ENCODE measurements around the gene ZMYND15. TPM values are rescaled to one million over a fixed set of nuclear protein-coding genes. Genes with fewer than 3 reads are reported as not detected.

Gene ZMYND15
- total RNA-seq, 4 donors from 2014 or later: 0.82 to 1.4 TPM; not detected in 2

DNA sequence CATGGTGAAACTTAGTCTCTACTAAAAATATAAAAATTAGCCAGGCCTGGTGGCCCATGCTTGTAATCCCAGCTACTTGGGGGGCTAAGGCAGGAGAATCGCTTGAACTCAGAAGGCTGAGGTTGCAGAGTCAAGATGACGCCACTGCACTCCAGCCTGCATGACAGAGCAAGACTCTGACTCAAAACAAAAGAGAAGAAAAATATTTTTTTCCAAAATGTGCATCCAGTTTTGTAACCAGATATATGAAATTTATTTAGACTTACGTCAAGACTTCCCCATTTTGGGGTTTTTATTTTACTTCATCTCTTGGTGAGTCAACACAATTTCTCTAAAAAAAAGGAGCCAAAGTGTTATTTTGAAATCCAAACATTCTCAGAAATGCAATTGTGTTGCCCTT, 26.6 kb downstream of the ZMYND15 start:
- TF ChIP-seq EP300 (IDR thresholded peaks at IDR 0.05; ENCODE audit: low read depth) (no peak), POLR2AphosphoS5 (IDR thresholded peaks at IDR 0.05) (no peak), POLR2A (IDR thresholded peaks at IDR 0.05) (no peak)
- TF ChIP-seq, protein P1, sequence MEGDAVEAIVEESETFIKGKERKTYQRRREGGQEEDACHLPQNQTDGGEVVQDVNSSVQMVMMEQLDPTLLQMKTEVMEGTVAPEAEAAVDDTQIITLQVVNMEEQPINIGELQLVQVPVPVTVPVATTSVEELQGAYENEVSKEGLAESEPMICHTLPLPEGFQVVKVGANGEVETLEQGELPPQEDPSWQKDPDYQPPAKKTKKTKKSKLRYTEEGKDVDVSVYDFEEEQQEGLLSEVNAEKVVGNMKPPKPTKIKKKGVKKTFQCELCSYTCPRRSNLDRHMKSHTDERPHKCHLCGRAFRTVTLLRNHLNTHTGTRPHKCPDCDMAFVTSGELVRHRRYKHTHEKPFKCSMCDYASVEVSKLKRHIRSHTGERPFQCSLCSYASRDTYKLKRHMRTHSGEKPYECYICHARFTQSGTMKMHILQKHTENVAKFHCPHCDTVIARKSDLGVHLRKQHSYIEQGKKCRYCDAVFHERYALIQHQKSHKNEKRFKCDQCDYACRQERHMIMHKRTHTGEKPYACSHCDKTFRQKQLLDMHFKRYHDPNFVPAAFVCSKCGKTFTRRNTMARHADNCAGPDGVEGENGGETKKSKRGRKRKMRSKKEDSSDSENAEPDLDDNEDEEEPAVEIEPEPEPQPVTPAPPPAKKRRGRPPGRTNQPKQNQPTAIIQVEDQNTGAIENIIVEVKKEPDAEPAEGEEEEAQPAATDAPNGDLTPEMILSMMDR (IDR thresholded peaks at IDR 0.05): no peak
- whole genome bisulfite sequencing, 2 donors (ENCODE audit: low coverage in 1 of 2): 66 to 75% methylated on average over 1 to 3 of the region's 3 CpGs
- no peak for DNase-seq
- intact Hi-C loops (cut with DNase I; ENCODE audit: low total_unique reads) (no loop called here), in situ Hi-C loops (cut with MboI; ENCODE audit: low pct_ligation_motif_present in 1 of 4, low pct_unique_long_range_greater_than_20kb in 1 of 4, low sequenced_read_pairs in 3 of 4) (no loop called here)
- Histone ChIP-seq H3K9me3 (no peaks in the 10 kb centered on the region), H3K4me3 (no peak overlapping the region), H3K27ac (peak overlapping the region; percentile 47 to 55 (median 49)), H3K4me1 (peaks cover 0 to 6% (median 1%) of the 10 kb centered on the region in 4 donors), H3K27me3 (no peaks in the 10 kb centered on the region), H3K36me3 (no peaks in the 10 kb centered on the region)

DNA sequence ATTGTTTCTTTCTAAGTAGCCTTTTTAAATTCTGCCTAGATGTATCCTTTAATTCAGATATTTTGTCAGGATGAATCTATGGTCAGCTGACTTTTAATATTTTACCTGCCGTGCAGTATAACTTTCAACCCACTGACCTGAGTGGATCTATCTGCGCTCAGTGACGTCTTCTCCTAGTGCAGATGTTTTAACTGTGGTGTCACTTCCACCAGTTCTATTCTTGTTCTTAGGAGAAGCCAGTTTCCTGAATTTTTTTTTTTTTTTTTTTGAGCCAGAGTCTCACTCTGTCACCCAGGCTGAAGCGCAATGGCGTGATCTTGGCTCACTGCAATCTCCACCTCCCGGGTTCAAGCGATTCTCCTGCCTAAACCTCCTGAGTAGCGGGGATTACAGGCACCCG, 27.1 kb downstream of the ZMYND15 start:
- WGBS, 2 donors (ENCODE audit: low coverage in 1 of 2): 88 to 95% methylated on average over 7 to 9 of the region's 9 CpGs
- TF ChIP-seq POLR2AphosphoS5 (IDR thresholded peaks at IDR 0.05) (no peak), POLR2A (IDR thresholded peaks at IDR 0.05) (no peak), EP300 (IDR thresholded peaks at IDR 0.05; ENCODE audit: low read depth) (no peak)
- TF ChIP-seq, protein P1 (IDR thresholded peaks at IDR 0.05): no peak
- in situ Hi-C loops (cut with MboI; ENCODE audit: low pct_ligation_motif_present in 1 of 4, low pct_unique_long_range_greater_than_20kb in 1 of 4, low sequenced_read_pairs in 3 of 4): no loop called here

DNA sequence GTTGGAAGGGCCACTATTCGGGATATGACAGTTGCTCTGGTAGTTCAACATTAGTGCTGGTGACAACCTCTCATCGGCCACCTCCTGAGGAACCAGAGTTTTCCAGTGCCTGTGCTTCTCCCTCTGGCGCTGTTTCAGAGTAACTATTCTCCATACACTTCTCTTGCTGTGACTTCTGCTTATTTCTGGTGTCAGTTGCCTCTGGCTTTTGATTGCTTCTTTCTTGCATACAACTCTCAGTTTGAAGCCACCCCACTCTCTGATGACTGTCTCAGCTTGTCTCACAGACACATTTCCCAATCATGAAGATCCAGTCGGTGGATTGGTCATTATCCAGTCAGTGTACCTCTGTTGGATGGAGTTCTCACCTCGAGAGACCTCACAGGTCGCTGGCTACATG, 28.7 kb downstream of the ZMYND15 start:
- DNase-seq: no peak
- Histone ChIP-seq H3K4me3 (no peak overlapping the region), H3K36me3 (no peaks in the 10 kb centered on the region), H3K4me1 (peaks cover 0 to 23% (median 5%) of the 10 kb centered on the region in 4 donors), H3K9me3 (no peaks in the 10 kb centered on the region), H3K27ac (peak overlapping the region in 1 of 4 donors; percentile 23), H3K27me3 (no peaks in the 10 kb centered on the region)
- no peak for TF ChIP-seq POLR2A (IDR thresholded peaks at IDR 0.05)
- no peak for TF ChIP-seq EP300 (IDR thresholded peaks at IDR 0.05; ENCODE audit: low read depth)
- TF ChIP-seq, protein P1 (IDR thresholded peaks at IDR 0.05): no peak
- no peak for TF ChIP-seq POLR2AphosphoS5 (IDR thresholded peaks at IDR 0.05)
- in situ Hi-C loops (cut with MboI; ENCODE audit: low pct_ligation_motif_present in 1 of 4, low pct_unique_long_range_greater_than_20kb in 1 of 4, low sequenced_read_pairs in 3 of 4): no loop called here
- intact Hi-C loops (cut with DNase I; ENCODE audit: low total_unique reads): no loop called here
- WGBS, 2 donors (ENCODE audit: low coverage in 1 of 2): 78 to 95% methylated on average over 4 to 6 of the region's 6 CpGs

More for the DNA sequence above, 27.1 kb downstream of the ZMYND15 start:
- Histone ChIP-seq H3K4me3 (no peak overlapping the region), H3K36me3 (no peaks in the 10 kb centered on the region), H3K9me3 (no peaks in the 10 kb centered on the region), H3K27me3 (no peaks in the 10 kb centered on the region), H3K27ac (no peak overlapping the region), H3K4me1 (peaks cover 0 to 11% (median 3%) of the 10 kb centered on the region in 4 donors)
- intact Hi-C loops (cut with DNase I; ENCODE audit: low total_unique reads): no loop called here
- DNase-seq: no peak

DNA sequence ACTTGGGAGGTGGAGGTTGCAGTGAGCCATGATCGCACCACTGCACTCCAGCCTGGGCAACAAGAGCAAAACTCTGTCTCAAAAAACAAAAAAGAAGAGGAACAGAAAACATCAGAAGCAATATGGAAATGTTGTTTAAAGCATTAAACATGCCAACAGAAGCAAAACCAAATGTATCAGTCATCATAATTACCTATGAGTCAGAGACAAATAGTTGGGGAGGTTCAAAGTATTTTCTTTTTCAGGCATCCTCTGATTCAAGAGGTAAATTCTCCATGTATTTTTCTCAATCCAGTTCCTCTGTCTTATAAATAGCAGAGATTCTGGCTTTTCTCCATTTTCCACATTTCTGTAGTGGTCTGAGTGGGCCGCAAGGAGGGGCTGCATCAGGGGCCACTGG, 30.0 kb downstream of the ZMYND15 start:
- Histone ChIP-seq H3K36me3 (no peaks in the 10 kb centered on the region), H3K9me3 (no peaks in the 10 kb centered on the region), H3K27ac (no peak overlapping the region), H3K4me1 (peaks cover 0 to 23% (median 5%) of the 10 kb centered on the region in 4 donors), H3K27me3 (no peaks in the 10 kb centered on the region), H3K4me3 (no peak overlapping the region)
- 83 to 91% methylated on average over 1 to 2 of the region's 2 CpGs for WGBS, 2 donors (ENCODE audit: low coverage in 1 of 2)
- no peak for DNase-seq
- intact Hi-C loops (cut with DNase I; ENCODE audit: low total_unique reads): no loop called here
- no peak for TF ChIP-seq POLR2AphosphoS5 (IDR thresholded peaks at IDR 0.05)
- TF ChIP-seq, protein P1 (IDR thresholded peaks at IDR 0.05): no peak
- in situ Hi-C loops (cut with MboI; ENCODE audit: low pct_ligation_motif_present in 1 of 4, low pct_unique_long_range_greater_than_20kb in 1 of 4, low sequenced_read_pairs in 3 of 4): no loop called here
